ENCODE measurements around the gene AKNAD1. TPM values are rescaled to one million over a fixed set of nuclear protein-coding genes. Genes with fewer than 3 reads are reported as not detected.

Gene AKNAD1
- polyA plus RNA-seq, 1 donor from 2014 or later = not detected

DNA sequence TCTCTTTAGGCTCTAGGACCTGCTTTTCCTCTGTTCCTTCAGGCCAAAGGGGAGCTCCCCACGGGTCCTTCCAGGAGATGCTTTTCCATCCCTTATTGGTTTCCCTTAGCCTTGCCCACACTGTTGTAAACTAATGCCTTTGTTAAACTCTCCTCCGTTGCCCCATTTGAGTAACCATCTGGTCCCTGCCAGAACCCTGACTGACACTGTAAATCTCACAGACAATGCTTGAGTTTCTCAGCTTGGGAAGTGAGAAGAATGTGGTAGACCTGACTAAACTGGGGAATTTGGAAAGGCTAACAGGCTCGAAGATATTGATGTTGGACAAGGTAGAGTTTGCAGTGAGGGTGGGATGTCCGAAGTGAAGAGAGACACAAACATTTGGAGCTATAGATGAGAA is 11.4 kb downstream of the AKNAD1 start:
- no peak overlapping the region for H2AFZ ChIP-seq (ENCODE audit: low read depth, low read length)
- H3K4me3 ChIP-seq (ENCODE audit: low read length) = no peak overlapping the region
- no peaks in the 10 kb centered on the region for H3K27me3 ChIP-seq (ENCODE audit: insufficient read depth, low read depth, low read length)
- H3K9me2 ChIP-seq (ENCODE audit: insufficient read depth, low read length) = no peaks in the 10 kb centered on the region
- no peak overlapping the region for H3K4me2 ChIP-seq (ENCODE audit: low read length)
- TF ChIP-seq POLR2AphosphoS5 (IDR thresholded peaks at IDR 0.05) (no peak), EZH2 (IDR thresholded peaks at IDR 0.05; ENCODE audit: borderline replicate concordance, insufficient read depth, low read length, poor library complexity, severe bottlenecking) (no peak), TAF1 (IDR thresholded peaks at IDR 0.05; ENCODE audit: low read depth) (no peak)
- TF ChIP-seq, protein P1, sequence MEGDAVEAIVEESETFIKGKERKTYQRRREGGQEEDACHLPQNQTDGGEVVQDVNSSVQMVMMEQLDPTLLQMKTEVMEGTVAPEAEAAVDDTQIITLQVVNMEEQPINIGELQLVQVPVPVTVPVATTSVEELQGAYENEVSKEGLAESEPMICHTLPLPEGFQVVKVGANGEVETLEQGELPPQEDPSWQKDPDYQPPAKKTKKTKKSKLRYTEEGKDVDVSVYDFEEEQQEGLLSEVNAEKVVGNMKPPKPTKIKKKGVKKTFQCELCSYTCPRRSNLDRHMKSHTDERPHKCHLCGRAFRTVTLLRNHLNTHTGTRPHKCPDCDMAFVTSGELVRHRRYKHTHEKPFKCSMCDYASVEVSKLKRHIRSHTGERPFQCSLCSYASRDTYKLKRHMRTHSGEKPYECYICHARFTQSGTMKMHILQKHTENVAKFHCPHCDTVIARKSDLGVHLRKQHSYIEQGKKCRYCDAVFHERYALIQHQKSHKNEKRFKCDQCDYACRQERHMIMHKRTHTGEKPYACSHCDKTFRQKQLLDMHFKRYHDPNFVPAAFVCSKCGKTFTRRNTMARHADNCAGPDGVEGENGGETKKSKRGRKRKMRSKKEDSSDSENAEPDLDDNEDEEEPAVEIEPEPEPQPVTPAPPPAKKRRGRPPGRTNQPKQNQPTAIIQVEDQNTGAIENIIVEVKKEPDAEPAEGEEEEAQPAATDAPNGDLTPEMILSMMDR (IDR thresholded peaks at IDR 0.05; ENCODE audit: poor library complexity, severe bottlenecking) = no peak
- H3K9ac ChIP-seq (ENCODE audit: low read length) = no peak overlapping the region
- H3K27ac ChIP-seq (ENCODE audit: low read length) = no peak overlapping the region
- H3K36me3 ChIP-seq (ENCODE audit: insufficient read depth, low read length) = no peaks in the 10 kb centered on the region
- H4K20me1 ChIP-seq (ENCODE audit: insufficient read depth) = no peaks in the 10 kb centered on the region
- H3K79me2 ChIP-seq (replicated peaks; ENCODE audit: insufficient read depth, low read length) = no peaks in the 10 kb centered on the region
- no peaks in the 10 kb centered on the region for H3K9me3 ChIP-seq (ENCODE audit: low read length)
- no peaks in the 10 kb centered on the region for H3F3A ChIP-seq (ENCODE audit: insufficient read depth, low read length, poor library complexity, severe bottlenecking)

DNA sequence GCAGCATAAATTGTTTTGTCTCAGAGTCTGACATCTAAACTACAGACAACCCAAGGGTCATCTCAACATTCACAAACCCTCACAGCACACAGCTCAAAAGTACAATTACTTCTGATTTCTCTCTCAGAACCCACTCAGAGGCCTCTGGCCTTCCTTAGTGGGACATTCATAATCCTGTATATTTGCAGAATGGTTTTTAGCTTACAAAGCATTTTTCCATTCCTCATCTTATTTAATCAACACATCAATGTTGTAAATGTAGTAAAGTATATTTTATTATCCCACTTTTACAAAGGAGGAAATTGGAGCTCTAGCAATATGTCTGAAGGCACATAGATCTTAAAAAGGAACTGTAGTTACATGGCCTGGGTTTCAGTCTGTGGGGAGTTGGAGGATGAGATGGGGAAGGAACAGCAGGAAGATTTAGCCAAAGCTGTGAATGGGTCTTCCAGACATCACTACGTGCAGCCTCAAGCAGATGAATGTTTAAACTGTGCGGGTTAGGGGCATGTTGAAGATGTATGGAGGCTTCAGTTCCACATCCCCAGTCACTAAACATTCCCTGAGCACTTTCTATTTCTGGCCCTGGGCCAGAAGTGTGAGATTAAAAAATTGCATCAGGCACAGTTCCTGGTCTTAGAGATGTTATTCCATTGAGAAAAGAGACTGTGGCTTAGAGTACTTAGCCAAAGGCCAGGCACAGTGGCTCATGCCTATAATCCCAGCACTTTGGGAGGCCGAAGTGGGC is 13.3 kb downstream of the AKNAD1 start:
- Histone ChIP-seq H2AFZ (ENCODE audit: low read depth, low read length) (no peak overlapping the region), H3K4me2 (ENCODE audit: low read length) (no peak overlapping the region), H3F3A (ENCODE audit: insufficient read depth, low read length, poor library complexity, severe bottlenecking) (no peaks in the 10 kb centered on the region), H3K9me3 (ENCODE audit: low read length) (no peaks in the 10 kb centered on the region), H3K9ac (ENCODE audit: low read length) (no peak overlapping the region), H3K79me2 (replicated peaks; ENCODE audit: insufficient read depth, low read length) (no peaks in the 10 kb centered on the region), H4K20me1 (ENCODE audit: insufficient read depth) (no peaks in the 10 kb centered on the region), H3K4me3 (ENCODE audit: low read length) (no peak overlapping the region), H3K27me3 (ENCODE audit: insufficient read depth, low read depth, low read length) (no peaks in the 10 kb centered on the region), H3K36me3 (ENCODE audit: insufficient read depth, low read length) (no peaks in the 10 kb centered on the region), H3K27ac (ENCODE audit: low read length) (no peak overlapping the region), H3K9me2 (ENCODE audit: insufficient read depth, low read length) (no peaks in the 10 kb centered on the region)
- TF ChIP-seq POLR2AphosphoS5 (IDR thresholded peaks at IDR 0.05) (no peak), RAD21 (conservative IDR thresholded peaks at IDR 0.05) (no peak), TAF1 (IDR thresholded peaks at IDR 0.05; ENCODE audit: low read depth) (no peak), EZH2 (IDR thresholded peaks at IDR 0.05; ENCODE audit: borderline replicate concordance, insufficient read depth, low read length, poor library complexity, severe bottlenecking) (no peak), EP300 (conservative IDR thresholded peaks at IDR 0.05; ENCODE audit: poor library complexity, severe bottlenecking) (no peak), SMC3 (conservative IDR thresholded peaks at IDR 0.05; ENCODE audit: poor library complexity) (no peak), MXI1 (conservative IDR thresholded peaks at IDR 0.05; ENCODE audit: poor library complexity, severe bottlenecking) (no peak)
- TF ChIP-seq, protein P2, sequence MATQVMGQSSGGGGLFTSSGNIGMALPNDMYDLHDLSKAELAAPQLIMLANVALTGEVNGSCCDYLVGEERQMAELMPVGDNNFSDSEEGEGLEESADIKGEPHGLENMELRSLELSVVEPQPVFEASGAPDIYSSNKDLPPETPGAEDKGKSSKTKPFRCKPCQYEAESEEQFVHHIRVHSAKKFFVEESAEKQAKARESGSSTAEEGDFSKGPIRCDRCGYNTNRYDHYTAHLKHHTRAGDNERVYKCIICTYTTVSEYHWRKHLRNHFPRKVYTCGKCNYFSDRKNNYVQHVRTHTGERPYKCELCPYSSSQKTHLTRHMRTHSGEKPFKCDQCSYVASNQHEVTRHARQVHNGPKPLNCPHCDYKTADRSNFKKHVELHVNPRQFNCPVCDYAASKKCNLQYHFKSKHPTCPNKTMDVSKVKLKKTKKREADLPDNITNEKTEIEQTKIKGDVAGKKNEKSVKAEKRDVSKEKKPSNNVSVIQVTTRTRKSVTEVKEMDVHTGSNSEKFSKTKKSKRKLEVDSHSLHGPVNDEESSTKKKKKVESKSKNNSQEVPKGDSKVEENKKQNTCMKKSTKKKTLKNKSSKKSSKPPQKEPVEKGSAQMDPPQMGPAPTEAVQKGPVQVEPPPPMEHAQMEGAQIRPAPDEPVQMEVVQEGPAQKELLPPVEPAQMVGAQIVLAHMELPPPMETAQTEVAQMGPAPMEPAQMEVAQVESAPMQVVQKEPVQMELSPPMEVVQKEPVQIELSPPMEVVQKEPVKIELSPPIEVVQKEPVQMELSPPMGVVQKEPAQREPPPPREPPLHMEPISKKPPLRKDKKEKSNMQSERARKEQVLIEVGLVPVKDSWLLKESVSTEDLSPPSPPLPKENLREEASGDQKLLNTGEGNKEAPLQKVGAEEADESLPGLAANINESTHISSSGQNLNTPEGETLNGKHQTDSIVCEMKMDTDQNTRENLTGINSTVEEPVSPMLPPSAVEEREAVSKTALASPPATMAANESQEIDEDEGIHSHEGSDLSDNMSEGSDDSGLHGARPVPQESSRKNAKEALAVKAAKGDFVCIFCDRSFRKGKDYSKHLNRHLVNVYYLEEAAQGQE (IDR thresholded peaks at IDR 0.05; ENCODE audit: borderline replicate concordance) = no peak
- TF ChIP-seq, protein P1 (IDR thresholded peaks at IDR 0.05; ENCODE audit: poor library complexity, severe bottlenecking) = no peak
